HepG2 (cell line): Measurements from ENCODE around the gene RAD51D. TPM values are rescaled to one million over a fixed set of nuclear protein-coding genes. Genes with fewer than 3 reads are reported as not detected.

Experiments used
- BRCA1 ChIP-seq: sonication (generic); formaldehyde crosslinking; IDR thresholded peaks from 2 replicates; pipeline ENCODE4 v1.4.0; 2020; ENCODE audit warnings: missing genetic modification reagents
- CEBPB ChIP-seq: IDR thresholded peaks from 2 replicates; pipeline ENCODE4 v1.6.1; 2011; ENCODE audit warnings: low read depth, low read length, improper control_type of control experiment, borderline replicate concordance
- GTF2F1 ChIP-seq: fragments of 150-350 bp; IDR thresholded peaks from 2 replicates; pipeline ENCODE4 v1.6.1; 2014; ENCODE audit warnings: low read length
- HIVEP1 ChIP-seq: sonication (generic); formaldehyde crosslinking; IDR thresholded peaks from 2 replicates; pipeline ENCODE4 v1.4.0; 2020; ENCODE audit warnings: mild to moderate bottlenecking, missing genetic modification reagents
- KDM5B ChIP-seq: sonication (generic); formaldehyde crosslinking; IDR thresholded peaks from 2 replicates; pipeline ENCODE4 v1.4.0; 2020; ENCODE audit warnings: missing genetic modification reagents, mild to moderate bottlenecking, borderline replicate concordance
- KLF15 ChIP-seq: sonication (generic); formaldehyde crosslinking; IDR thresholded peaks from 2 replicates; pipeline ENCODE4 v1.8.1; 2023; ENCODE audit warnings: borderline replicate concordance, mild to moderate bottlenecking, inconsistent platforms, missing genetic modification reagents, mixed read lengths
- NFRKB ChIP-seq: fragments of 450-650 bp; IDR thresholded peaks from 2 replicates; pipeline ENCODE4 v1.6.1; 2017
- PAWR ChIP-seq: sonication (generic); formaldehyde crosslinking; IDR thresholded peaks from 2 replicates; pipeline ENCODE4 v1.4.0; 2020; ENCODE audit warnings: missing genetic modification reagents, mild to moderate bottlenecking, borderline replicate concordance
- SYNCRIP ChIP-seq: fragments of 200-400 bp; formaldehyde crosslinking; IDR thresholded peaks from 2 replicates; pipeline ENCODE4 v1.6.1; 2018; ENCODE audit warnings: mild to moderate bottlenecking, low read depth, low read length; ENCODE audit not compliant: insufficient read depth
- XRCC5 ChIP-seq: fragments of 200-400 bp; formaldehyde crosslinking; optimal IDR thresholded peaks from 2 replicates; pipeline ENCODE3; 2017; ENCODE audit warnings: mild to moderate bottlenecking, low read length
- ZBTB3 ChIP-seq: sonication (generic); formaldehyde crosslinking; IDR thresholded peaks from 2 replicates; pipeline ENCODE4 v1.4.0; 2020; ENCODE audit warnings: low read depth, mild to moderate bottlenecking, moderate library complexity, missing genetic modification reagents, borderline replicate concordance
- ZFAT ChIP-seq: sonication (generic); formaldehyde crosslinking; conservative IDR thresholded peaks from 2 replicates; pipeline ENCODE4 v1.8.1; 2023; ENCODE audit warnings: missing genetic modification reagents, inconsistent platforms
- ZNF274 ChIP-seq: sonication (generic); formaldehyde crosslinking; IDR thresholded peaks from 2 replicates; pipeline ENCODE4 v1.5.1; 2020; ENCODE audit warnings: mild to moderate bottlenecking, missing genetic modification reagents
- ZNF3 ChIP-seq: IDR thresholded peaks from 2 replicates; pipeline ENCODE4 v1.7.0; 2017; ENCODE audit warnings: inconsistent platforms
- ZNF367 ChIP-seq: sonication (generic); formaldehyde crosslinking; IDR thresholded peaks from 2 replicates; pipeline ENCODE4 v1.4.0; 2020; ENCODE audit warnings: missing genetic modification reagents, borderline replicate concordance
- ZNF816 ChIP-seq: sonication (generic); formaldehyde crosslinking; IDR thresholded peaks from 2 replicates; pipeline ENCODE4 v1.8.0; 2022; ENCODE audit warnings: missing genetic modification reagents, mild to moderate bottlenecking, borderline replicate concordance
- polyA plus RNA-seq, 8 experiments: library from polyadenylated mRNA; depleted of rRNA in 3 of 8; stranded (reverse) in 7 of 8; unstranded in 1 of 8; fragments of >200 nt; fragmentation: Illumina TruSeq in 4 of 8; extraction: Trizol in 4 of 8; gene quantifications; 2 replicates each; pipeline versions ENCODE4 v1.2.1 to v1.2.3, GENCODE V29; 2011 to 2016; ENCODE audit warnings: low read depth in 4 of 8, missing spikeins in 1 of 8, mixed read lengths in 1 of 8; ENCODE audit not compliant: insufficient read depth in 1 of 8
- total RNA-seq, 5 experiments: library from RNA; depleted of rRNA; stranded (reverse); fragments of >200 nt; fragmentation: Illumina TruSeq; extraction: Trizol; gene quantifications; 2 replicates each; pipeline ENCODE4 v1.2.3, GENCODE V29; 2016; ENCODE audit warnings: low read depth in 1 of 5
- TF ChIP-seq, protein P1 (sequence below): sonication (generic); formaldehyde crosslinking; IDR thresholded peaks from 2 replicates; pipeline ENCODE4 v1.8.0; 2022; ENCODE audit warnings: missing genetic modification reagents, mild to moderate bottlenecking, moderate library complexity, borderline replicate concordance
- TF ChIP-seq, protein P2 (sequence below): sonication (generic); formaldehyde crosslinking; IDR thresholded peaks from 2 replicates; pipeline ENCODE4 v1.5.0; 2020; ENCODE audit warnings: missing genetic modification reagents, mild to moderate bottlenecking, borderline replicate concordance
- TF ChIP-seq, protein P3 (sequence below): sonication (generic); formaldehyde crosslinking; IDR thresholded peaks from 2 replicates; pipeline ENCODE4 v1.4.0; 2020; ENCODE audit warnings: mild to moderate bottlenecking, missing genetic modification reagents

Gene RAD51D
- total and polyA plus RNA-seq, 2 of the 13 experiments (the other 11 are each of a cell fraction or from before 2014, with no cell fraction given), result 6.7 to 13.1 TPM

DNA sequence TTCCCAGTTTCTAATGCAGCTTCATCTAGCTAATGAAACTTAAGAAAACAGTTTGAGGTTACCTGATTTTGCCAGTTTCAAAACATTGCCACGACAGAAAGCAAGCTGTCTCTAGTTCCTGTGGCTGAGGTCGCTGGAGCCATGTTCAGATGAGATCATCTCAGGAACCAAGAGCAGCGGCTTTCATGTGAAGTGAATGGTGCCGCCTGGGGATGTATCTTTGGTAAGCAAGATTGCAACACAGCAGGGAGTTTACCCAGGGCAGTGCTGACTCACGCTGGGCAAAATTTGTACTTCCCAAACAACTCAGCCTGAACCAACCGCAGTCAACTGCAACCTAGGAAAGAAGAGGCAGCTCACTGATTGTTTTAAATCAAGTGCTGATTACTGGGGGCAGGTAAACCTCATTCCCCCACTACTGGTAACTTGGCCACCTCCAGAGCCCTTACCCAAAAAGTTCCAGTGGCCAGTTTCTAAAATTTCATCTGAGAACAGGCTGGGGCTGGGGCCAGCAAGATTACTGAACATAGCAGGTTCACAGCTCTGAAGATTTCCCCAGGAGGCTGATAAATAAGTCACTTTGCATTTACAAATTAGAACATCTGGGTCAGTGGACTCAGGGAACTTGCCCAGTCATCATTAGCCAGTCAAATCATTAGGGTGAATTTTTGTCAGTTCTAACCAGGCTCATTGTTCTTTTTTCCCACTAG lies 56.0 kb downstream of the RAD51D start, which contains the start of gene RFFL (continued):
- TF ChIP-seq, protein P1, sequence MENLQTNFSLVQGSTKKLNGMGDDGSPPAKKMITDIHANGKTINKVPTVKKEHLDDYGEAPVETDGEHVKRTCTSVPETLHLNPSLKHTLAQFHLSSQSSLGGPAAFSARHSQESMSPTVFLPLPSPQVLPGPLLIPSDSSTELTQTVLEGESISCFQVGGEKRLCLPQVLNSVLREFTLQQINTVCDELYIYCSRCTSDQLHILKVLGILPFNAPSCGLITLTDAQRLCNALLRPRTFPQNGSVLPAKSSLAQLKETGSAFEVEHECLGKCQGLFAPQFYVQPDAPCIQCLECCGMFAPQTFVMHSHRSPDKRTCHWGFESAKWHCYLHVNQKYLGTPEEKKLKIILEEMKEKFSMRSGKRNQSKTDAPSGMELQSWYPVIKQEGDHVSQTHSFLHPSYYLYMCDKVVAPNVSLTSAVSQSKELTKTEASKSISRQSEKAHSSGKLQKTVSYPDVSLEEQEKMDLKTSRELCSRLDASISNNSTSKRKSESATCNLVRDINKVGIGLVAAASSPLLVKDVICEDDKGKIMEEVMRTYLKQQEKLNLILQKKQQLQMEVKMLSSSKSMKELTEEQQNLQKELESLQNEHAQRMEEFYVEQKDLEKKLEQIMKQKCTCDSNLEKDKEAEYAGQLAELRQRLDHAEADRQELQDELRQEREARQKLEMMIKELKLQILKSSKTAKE (CRISPR knock-in tag), result no peak
- TF ChIP-seq XRCC5, result no peak
- TF ChIP-seq ZNF3 (CRISPR knock-in tag), result no peak
- TF ChIP-seq SYNCRIP, result no peak
- TF ChIP-seq NFRKB, result peak; percentile 39; the same call in 1 of the 2 replicates
- peak; percentile 65; the same call in 1 of the 2 replicates for TF ChIP-seq HIVEP1 (CRISPR knock-in tag)
- no peak for TF ChIP-seq ZNF367 (CRISPR knock-in tag)
- TF ChIP-seq BRCA1 (CRISPR knock-in tag), result 0 out of 2 replicates have a peak, but pooled peaks have one; percentile 56
- peak; percentile 57; the same call in 1 of the 2 replicates for TF ChIP-seq KLF15
- TF ChIP-seq KDM5B (CRISPR knock-in tag), result peak; percentile 54; the same call in 1 of the 2 replicates
- TF ChIP-seq CEBPB, result peak; percentile 100
- 0 out of 2 replicates have a peak, but pooled peaks have one; percentile 56 for TF ChIP-seq GTF2F1
- TF ChIP-seq ZFAT, result no peak
- TF ChIP-seq, protein P2, sequence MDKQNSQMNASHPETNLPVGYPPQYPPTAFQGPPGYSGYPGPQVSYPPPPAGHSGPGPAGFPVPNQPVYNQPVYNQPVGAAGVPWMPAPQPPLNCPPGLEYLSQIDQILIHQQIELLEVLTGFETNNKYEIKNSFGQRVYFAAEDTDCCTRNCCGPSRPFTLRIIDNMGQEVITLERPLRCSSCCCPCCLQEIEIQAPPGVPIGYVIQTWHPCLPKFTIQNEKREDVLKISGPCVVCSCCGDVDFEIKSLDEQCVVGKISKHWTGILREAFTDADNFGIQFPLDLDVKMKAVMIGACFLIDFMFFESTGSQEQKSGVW (CRISPR knock-in tag), result no peak
- TF ChIP-seq ZBTB3 (CRISPR knock-in tag), result no peak
- TF ChIP-seq ZNF816 (CRISPR knock-in tag), result no peak
- no peak for TF ChIP-seq ZNF274 (CRISPR knock-in tag)
- TF ChIP-seq PAWR (CRISPR knock-in tag), result no peak
- TF ChIP-seq, protein P3, sequence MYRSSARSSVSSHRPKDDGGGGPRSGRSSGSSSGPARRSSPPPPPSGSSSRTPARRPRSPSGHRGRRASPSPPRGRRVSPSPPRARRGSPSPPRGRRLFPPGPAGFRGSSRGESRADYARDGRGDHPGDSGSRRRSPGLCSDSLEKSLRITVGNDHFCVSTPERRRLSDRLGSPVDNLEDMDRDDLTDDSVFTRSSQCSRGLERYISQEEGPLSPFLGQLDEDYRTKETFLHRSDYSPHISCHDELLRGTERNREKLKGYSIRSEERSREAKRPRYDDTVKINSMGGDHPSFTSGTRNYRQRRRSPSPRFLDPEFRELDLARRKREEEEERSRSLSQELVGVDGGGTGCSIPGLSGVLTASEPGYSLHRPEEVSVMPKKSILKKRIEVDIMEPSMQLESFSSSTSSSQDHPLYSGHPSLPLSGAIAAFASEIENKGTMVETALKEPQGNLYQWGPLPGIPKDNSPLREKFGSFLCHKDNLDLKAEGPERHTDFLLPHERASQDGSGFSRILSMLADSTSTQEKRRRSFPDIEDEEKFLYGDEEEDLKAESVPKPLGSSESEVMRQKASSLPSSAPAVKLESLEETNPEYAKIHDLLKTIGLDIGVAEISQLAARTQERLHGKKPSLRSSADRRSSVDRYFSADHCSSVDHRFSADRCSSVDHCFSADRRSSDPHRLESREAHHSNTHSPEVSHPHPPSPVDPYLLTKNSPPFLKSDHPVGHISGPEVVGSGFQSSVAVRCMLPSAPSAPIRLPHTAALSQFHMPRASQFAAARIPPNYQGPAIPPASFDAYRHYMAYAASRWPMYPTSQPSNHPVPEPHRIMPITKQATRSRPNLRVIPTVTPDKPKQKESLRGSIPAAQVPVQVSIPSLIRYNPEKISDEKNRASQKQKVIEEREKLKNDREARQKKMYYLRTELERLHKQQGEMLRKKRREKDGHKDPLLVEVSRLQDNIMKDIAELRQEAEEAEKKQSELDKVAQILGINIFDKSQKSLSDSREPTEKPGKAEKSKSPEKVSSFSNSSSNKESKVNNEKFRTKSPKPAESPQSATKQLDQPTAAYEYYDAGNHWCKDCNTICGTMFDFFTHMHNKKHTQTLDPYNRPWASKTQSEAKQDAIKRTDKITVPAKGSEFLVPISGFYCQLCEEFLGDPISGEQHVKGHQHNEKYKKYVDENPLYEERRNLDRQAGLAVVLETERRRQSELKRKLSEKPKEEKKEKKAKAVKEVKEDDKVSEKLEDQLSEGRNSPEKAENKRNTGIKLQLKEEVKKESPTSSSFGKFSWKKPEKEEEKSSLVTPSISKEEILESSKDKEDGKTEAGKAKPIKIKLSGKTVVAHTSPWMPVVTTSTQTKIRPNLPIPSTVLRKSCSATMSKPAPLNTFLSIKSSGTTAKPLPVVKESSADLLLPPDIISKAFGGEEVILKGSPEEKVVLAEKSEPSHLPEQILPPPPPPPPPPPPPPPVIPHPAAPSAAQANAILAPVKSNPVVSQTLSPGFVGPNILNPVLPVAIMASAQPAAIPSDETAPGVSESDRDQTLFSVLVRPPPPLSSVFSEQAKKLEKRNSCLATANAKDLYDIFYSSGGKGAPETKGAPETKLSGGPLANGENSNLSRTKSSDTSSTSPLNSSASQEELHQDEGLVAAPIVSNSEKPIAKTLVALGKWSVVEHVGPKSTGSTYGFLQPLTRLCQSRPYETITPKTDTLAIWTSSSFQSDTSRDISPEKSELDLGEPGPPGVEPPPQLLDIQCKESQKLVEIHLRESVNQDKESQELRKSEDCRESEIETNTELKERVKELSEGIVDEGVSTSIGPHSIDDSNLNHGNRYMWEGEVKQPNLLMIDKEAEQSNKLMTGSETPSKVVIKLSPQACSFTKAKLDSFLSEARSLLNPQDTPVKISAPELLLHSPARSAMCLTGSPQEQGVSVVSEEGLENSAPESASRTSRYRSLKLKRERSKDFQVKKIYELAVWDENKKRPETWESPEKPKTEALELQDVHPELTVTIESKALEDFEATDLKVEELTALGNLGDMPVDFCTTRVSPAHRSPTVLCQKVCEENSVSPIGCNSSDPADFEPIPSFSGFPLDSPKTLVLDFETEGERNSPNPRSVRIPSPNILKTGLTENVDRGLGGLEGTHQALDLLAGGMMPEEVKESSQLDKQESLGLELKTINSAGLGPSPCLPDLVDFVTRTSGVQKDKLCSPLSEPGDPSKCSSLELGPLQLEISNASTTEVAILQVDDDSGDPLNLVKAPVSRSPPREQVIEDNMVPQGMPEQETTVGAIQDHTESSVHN (CRISPR knock-in tag), result no peak
